GM18502 (cell line): ENCODE data around the gene SNRNP25.

Experiments used
- ATAC-seq: cut with Tn5 transposase; IDR thresholded peaks from one replicate; pipeline ENCODE4 v1.9.1; 2021; ENCODE audit warnings: mild to moderate bottlenecking; ENCODE audit not compliant: unreplicated experiment, poor library complexity

SNRNP25 gene

DNA sequence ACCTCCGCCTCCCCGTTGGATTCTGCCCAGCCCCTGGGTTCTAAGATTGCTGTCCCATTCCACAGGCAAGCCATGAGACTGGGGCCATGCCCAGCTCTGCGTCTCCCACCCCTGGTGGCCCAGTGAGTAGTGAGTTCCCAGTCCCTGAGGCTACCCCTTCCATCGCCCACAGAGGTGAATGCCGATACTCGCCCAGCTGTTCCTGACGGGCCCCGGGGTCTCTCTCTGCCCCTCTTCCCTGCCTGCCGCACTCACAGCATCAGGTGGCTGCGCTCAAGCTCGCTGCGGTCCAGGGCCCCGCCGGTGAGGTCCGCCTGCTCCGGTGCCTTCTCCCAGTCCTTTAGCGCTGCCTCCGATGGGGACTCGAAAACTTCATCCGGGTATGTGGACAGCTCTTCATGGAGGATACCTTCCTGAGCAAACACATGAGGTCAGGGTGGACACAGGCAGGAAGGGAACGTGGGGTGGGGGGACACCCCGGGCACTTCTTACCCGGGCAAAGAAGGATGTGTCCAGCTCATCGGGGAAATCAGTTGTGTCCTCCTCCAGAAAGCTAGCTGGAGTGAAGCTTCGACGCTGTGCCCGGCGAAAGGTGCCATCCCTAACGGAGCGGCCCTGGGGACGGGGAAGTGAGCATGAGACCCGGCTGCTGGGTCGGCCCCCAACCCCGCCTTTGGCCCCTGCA lies 8.8 kb downstream of the SNRNP25 start:
- no peak for ATAC-seq

DNA sequence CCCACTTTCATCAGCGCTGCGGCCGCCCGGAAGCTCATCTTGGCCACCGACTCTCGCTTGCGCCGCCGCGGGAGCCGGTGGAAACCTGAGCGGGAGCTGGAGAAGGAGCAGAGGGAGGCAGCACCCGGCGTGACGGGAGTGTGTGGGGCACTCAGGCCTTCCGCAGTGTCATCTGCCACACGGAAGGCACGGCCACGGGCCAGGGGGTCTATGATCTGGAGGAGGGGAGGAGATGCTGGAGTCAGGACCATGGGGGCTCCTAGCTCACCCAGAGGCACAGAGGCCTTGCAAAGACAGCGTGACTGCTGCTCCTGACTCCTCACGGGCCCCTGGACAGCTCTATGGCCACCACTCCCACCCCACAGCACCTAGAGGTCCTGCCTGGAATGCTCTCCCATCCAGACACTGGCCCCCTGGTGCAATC lies 9.4 kb downstream of the SNRNP25 start:
- no peak for ATAC-seq

- no peak for ATAC-seq
Observed at GRCh38 chr16:63466-63865, 9.8 kb downstream of the SNRNP25 start.

- ATAC-seq, result no peak
Observed at GRCh38 chr16:63998-64913, 10.6 kb downstream of the SNRNP25 start.

DNA sequence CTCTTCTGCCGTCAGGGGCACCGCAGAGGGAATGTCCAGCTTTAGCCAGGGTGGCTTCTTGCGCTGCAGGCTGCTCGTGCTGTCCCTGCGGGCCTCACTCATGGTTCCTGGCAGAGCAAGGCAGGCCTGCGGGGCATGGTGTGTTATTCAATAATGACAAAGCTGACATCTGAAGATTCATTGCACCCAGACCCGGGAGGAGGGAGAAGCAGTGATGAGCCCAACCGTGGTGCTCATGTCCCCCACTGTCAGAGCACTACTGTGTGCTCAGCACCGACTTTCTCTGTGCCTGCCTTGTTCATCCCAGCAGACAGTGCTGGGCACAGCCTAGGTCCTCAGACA lies 11.3 kb downstream of the SNRNP25 start:
- ATAC-seq, result no peak

DNA sequence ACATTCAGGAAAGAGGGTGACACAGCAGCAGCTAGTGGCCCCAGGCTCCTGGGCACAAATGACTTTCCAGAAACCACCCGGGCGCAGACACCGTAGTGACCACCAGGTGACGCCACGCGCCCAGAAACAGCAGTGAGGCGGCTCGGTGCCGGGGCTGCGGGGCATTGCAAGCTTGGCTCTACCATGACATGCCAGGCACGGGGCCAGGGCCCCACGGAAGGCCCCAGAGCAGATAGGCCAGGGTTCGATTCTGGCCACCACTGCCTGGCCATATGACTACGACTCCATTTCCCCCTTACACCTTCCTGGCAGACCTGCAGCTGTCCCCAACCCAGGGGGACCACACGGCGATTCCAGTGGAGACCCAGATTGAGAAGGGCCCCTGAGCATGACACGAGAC lies 12.1 kb downstream of the SNRNP25 start:
- ATAC-seq, result no peak

DNA sequence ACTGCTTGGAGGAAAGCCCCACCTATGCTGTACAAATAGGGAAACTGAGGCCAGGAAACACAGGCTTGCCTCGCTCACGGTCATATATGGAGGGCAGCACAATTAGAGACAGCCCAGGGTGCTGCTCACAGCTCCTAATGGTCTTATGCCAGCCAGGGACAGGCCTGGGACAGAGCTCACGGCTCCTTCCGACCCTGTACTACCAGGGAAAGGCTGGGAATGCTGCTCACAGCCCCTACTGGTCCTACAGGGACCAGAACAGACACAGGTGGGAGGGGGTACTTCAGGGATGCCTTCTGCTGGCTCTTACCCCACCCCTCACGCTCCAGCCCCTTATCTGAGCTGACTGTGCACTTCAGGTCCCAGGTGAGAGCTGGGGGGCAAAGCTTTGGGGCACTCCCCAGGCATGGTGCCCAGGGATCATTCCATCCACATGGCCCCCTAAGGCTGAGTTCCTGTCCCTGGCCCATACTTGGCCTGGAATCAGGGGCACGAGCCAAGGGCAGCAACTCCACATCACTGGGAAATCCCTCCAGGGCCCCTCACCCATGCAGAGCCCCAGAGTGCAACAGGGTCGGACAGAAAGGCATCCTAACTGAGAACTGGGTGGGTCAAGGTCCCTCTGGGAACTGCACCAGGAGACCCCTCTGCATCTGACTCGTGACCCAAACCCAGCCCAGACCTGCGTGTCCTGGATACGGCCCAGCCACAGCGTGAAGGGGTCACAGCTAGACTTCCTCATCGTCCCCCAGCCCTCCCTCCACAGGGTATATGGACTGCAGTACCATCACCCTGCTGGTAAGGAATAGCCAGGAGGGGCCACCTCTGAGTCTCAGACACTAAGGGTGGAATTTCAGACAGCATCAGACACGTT lies 12.9 kb downstream of the SNRNP25 start:
- no peak for ATAC-seq

GRCh38 chr16:67183-67791 lies 13.7 kb downstream of the SNRNP25 start:
- ATAC-seq, result no peak

DNA sequence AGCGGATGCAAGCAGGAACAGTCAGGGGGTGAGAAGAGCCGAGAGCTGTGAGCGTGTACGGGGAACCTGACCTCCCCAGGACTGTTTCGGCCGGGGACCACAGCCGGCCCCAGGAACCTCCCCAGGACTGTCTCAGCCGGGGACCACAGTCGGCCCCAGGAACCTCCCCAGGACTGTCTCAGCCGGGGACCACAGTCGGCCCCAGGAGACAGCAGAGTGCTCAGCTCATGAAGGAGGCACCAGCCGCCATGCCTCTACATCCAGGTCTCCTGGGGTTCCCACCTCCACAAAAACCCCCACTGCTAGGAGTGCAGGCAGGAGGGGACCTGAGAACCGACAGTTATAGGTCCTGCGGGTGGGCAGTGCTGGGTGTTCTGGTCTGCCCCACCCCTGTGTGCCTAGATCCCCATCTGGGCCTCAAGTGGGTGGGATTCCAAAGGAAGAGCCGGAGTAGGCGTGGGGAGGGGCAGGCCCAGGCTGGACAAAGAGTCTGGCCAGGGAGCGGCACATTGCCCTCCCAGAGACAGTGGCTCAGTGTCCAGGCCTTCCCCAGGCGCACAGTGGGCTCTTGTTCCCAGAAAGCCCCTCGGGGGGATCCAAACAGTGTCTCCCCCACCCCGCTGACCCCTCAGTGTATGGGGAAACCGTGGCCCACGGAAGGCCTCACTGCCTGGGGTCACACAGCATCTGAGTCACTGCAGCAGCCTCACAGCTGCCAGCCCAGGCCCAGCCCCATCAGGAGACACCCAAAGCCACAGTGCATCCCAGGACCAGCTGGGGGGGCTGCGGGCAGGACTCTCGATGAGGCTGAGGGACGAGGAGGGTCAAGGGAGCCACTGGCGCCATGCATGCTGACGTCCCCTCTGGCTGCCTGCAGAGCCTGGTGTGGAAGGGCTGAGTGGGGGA lies 14.5 kb downstream of the SNRNP25 start:
- ATAC-seq, result no peak

DNA sequence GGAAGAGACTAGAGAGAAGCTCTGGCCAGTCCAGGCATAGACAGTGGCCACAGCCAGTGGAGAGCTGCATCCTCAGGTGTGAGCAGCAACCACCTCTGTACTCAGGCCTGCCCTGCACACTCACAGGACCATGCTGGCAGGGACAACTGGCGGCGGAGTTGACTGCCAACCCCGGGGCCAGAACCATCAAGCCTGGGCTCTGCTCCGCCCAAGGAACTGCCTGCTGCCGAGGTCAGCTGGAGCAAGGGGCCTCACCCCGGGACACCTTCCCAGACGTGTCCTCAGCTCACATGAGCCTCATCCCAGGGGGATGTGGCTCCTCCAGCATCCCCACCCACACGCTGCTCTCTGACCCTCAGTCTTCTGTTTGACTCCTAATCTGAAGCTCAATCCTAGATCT lies 15.6 kb downstream of the SNRNP25 start:
- ATAC-seq, result no peak

DNA sequence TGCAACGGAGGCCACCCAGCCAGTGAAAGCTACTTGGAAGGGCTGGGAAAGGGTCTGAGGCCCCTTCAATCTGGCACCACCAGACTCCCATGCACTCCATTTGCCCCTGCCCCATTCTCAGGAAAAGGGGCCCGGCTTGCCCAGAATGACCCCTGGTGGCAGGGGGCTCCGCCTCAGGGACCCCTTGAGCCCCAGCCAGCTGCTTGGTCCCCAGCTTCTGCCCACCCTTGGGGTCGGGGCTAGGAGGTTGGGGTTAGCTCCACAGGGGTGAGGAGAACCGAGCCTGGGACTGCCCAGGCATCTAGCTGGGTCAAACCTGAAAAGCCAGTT lies 17.5 kb downstream of the SNRNP25 start:
- no peak for ATAC-seq

- no peak for ATAC-seq
Observed at GRCh38 chr16:71540-72401, 18.1 kb downstream of the SNRNP25 start.

GRCh38 chr16:72561-73548 lies 19.2 kb downstream of the SNRNP25 start, which contains the start of gene RHBDF1:
TSS of gene RHBDF1 (minus strand) at chr16:72631. CDS start at chr16:65015, 7,616 bp downstream.
- ATAC-seq, result no peak

GRCh38 chr16:74051-74746 lies 20.6 kb downstream of the SNRNP25 start:
- ATAC-seq, result no peak

DNA sequence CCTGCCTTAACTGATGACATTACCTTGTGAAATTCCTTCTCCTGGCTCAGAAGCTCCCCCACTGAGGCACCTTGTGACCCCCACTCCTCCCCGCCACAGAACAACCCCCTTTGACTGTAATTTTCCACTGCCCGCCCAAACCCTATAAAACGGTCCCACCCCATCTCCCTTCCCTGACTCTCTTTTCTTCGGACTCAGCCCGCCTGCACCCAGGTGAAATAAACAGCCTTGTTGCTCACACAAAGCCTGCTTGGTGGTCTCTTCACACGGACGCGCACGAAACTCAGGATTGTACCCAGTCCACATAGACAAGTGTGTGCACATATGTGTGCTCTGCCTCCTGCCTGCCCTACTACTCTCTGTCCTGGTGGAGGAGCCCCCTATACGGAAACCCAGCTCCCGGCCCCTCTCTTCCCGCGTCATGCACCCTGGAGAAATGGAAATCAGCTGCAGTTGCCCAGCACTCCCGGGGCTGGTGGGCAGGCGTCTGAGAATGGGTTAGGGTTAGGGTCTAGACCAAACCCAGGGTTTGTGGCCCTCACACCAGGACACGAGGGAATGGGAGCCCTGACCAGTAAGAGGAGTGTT lies 21.2 kb downstream of the SNRNP25 start:
- no peak for ATAC-seq
